Measurements from ENCODE around the gene LASP1NB.
A peak's percentile ranks its signal among the peaks of the same experiment; 100 is the strongest.
"Not testable (repeated sequence)": the region's sequence is repeated elsewhere in the genome, so short reads cannot be mapped to it uniquely, and the experiment has no call there.

Gene LASP1NB

GRCh38 chr17:38897176-38897575 is 28.2 kb upstream of the LASP1NB start:
- DNase-seq (ENCODE audit: low read depth): no peak

GRCh38 chr17:38897671-38898290 is 27.6 kb upstream of the LASP1NB start:
- DNase-seq (ENCODE audit: low read depth): no peak

- DNase-seq (ENCODE audit: low read depth): no peak
These were observed 27.1 kb upstream of the LASP1NB start for GRCh38 chr17:38898291-38898679.

- peak; percentile 82 for DNase-seq (ENCODE audit: low read depth)
These were observed 26.5 kb upstream of the LASP1NB start for GRCh38 chr17:38898812-38899348.

- DNase-seq (ENCODE audit: low read depth): no peak
These were observed 26.0 kb upstream of the LASP1NB start for GRCh38 chr17:38899421-38899820.

- peak; percentile 27 for DNase-seq (ENCODE audit: low read depth)
These were observed 24.3 kb upstream of the LASP1NB start for GRCh38 chr17:38900978-38901656.

GRCh38 chr17:38903404-38903803 is 22.0 kb upstream of the LASP1NB start:
- no peak for DNase-seq (ENCODE audit: low read depth)

GRCh38 chr17:38904892-38905291 is 20.5 kb upstream of the LASP1NB start:
- DNase-seq (ENCODE audit: low read depth): no peak

GRCh38 chr17:38905375-38905774 is 20.0 kb upstream of the LASP1NB start:
- DNase-seq (ENCODE audit: low read depth): no peak

GRCh38 chr17:38906460-38907228 is 18.8 kb upstream of the LASP1NB start:
- no peak for DNase-seq (ENCODE audit: low read depth)

- no peak for DNase-seq (ENCODE audit: low read depth)
These were observed 17.3 kb upstream of the LASP1NB start for GRCh38 chr17:38907930-38908675.

- no peak for DNase-seq (ENCODE audit: low read depth)
These were observed 16.7 kb upstream of the LASP1NB start for GRCh38 chr17:38908676-38909181.

GRCh38 chr17:38910325-38910724 is 15.1 kb upstream of the LASP1NB start:
- no peak for DNase-seq (ENCODE audit: low read depth)

- DNase-seq (ENCODE audit: low read depth): no peak
These were observed 14.2 kb upstream of the LASP1NB start for GRCh38 chr17:38911081-38911730.

GRCh38 chr17:38911731-38912081 is 13.7 kb upstream of the LASP1NB start:
- DNase-seq (ENCODE audit: low read depth): not testable (repeated sequence)

- no peak for DNase-seq (ENCODE audit: low read depth)
These were observed 13.1 kb upstream of the LASP1NB start for GRCh38 chr17:38912221-38912813.

GRCh38 chr17:38914741-38915638 is 10.4 kb upstream of the LASP1NB start:
- no peak for DNase-seq (ENCODE audit: low read depth)

GRCh38 chr17:38915639-38915995 is 9.8 kb upstream of the LASP1NB start:
- DNase-seq (ENCODE audit: low read depth): no peak

- DNase-seq (ENCODE audit: low read depth): no peak
These were observed 8.6 kb upstream of the LASP1NB start for GRCh38 chr17:38916771-38917170.

GRCh38 chr17:38917259-38917658 is 8.2 kb upstream of the LASP1NB start:
- DNase-seq (ENCODE audit: low read depth): no peak

All from T-helper 22 cell (primary cell).